K562 (cell line): ENCODE results near the gene FOXS1. TPM values are rescaled to one million over a fixed set of nuclear protein-coding genes. Genes with fewer than 3 reads are reported as not detected.

Experiments
- BCLAF1 ChIP-seq, 2 experiments: fragments of 450-650 bp in 1 of 2; IDR thresholded peaks; 2 replicates each; pipeline ENCODE4 v1.6.1; 2011 to 2017; ENCODE audit warnings: low read depth in 2 of 2, antibody characterized with exemption in 1 of 2, borderline replicate concordance in 1 of 2, low read length in 1 of 2, mild to moderate bottlenecking in 1 of 2, mixed read lengths in 1 of 2; ENCODE audit not compliant: control insufficient read depth in 1 of 2
- CCNT2 ChIP-seq: IDR thresholded peaks from 2 replicates; pipeline ENCODE4 v1.6.1; 2011; ENCODE audit warnings: borderline replicate concordance, low read depth, mild to moderate bottlenecking, moderate library complexity, mixed read lengths, low read length; ENCODE audit not compliant: insufficient read length; ENCODE audit errors: extremely low read depth
- CREBBP ChIP-seq: IDR thresholded peaks from one replicate; pipeline ENCODE4 v1.6.1; 2012; ENCODE audit warnings: low read depth, mild to moderate bottlenecking, control low read depth, inconsistent platforms, low read length
- DPF2 ChIP-seq: fragments of 450-650 bp; IDR thresholded peaks from 2 replicates; pipeline ENCODE4 v1.6.1; 2016
- ELF2 ChIP-seq: fragments of 250-450 bp; sonication (Bioruptor Pico); IDR thresholded peaks from 2 replicates; pipeline ENCODE4 v1.5.0; 2021; ENCODE audit warnings: mild to moderate bottlenecking
- GTF2E2 ChIP-seq: fragments of 200-800 bp; sonication (Bioruptor generic); IDR thresholded peaks from 2 replicates; pipeline ENCODE4 v1.6.1; 2016; ENCODE audit warnings: missing genetic modification characterization, missing compliant biosample characterization
- HDAC6 ChIP-seq: IDR thresholded peaks from 2 replicates; pipeline ENCODE4 v1.6.1; 2012; ENCODE audit warnings: low read depth, mild to moderate bottlenecking, control low read depth, inconsistent platforms, low read length, moderate library complexity
- ILF3 ChIP-seq: fragments of 450-650 bp; IDR thresholded peaks from 2 replicates; pipeline ENCODE4 v1.6.1; 2018; ENCODE audit warnings: antibody characterized with exemption, mild to moderate bottlenecking, moderate library complexity, borderline replicate concordance
- KLF13 ChIP-seq: fragments of 450-650 bp; IDR thresholded peaks from 2 replicates; pipeline ENCODE4 v1.6.1; 2016; ENCODE audit warnings: missing genetic modification characterization, low read depth, mild to moderate bottlenecking, missing compliant biosample characterization, moderate library complexity, borderline replicate concordance
- POLR2H ChIP-seq: IDR thresholded peaks from 2 replicates; pipeline ENCODE4 v1.6.1; 2016; ENCODE audit warnings: missing genetic modification characterization, low read depth, mild to moderate bottlenecking, control low read depth, missing compliant biosample characterization, moderate library complexity
- SIX5 ChIP-seq, 2 experiments: IDR thresholded peaks; 2 replicates each; pipeline ENCODE4 v1.6.1; 2011; ENCODE audit warnings: low read length in 2 of 2, borderline replicate concordance in 1 of 2, low read depth in 1 of 2, mild to moderate bottlenecking in 1 of 2, moderate library complexity in 1 of 2; ENCODE audit not compliant: insufficient read depth in 1 of 2
- SLC30A9 ChIP-seq: fragments of 250-450 bp; sonication (Bioruptor Pico); IDR thresholded peaks from 2 replicates; pipeline ENCODE4 v1.8.0; 2022; ENCODE audit warnings: mild to moderate bottlenecking, moderate library complexity
- TCF7L2 ChIP-seq: fragments of 150-350 bp; IDR thresholded peaks from 2 replicates; pipeline ENCODE4 v1.6.1; 2016; ENCODE audit warnings: low read depth, mild to moderate bottlenecking, low read length, moderate library complexity
- ZBTB1 ChIP-seq: sonication (generic); formaldehyde crosslinking; IDR thresholded peaks from 2 replicates; pipeline ENCODE4 v1.8.1; 2023; ENCODE audit warnings: missing genetic modification reagents, low read depth, mild to moderate bottlenecking, borderline replicate concordance
- ZNF146 ChIP-seq: IDR thresholded peaks from one replicate; pipeline ENCODE4 v1.6.1; 2018; ENCODE audit warnings: missing compliant biosample characterization; ENCODE audit not compliant: unreplicated experiment
- ZNF444 ChIP-seq: fragments of 250-450 bp; sonication (Bioruptor Pico); IDR thresholded peaks from 2 replicates; pipeline ENCODE4 v1.4.0; 2020; ENCODE audit warnings: mild to moderate bottlenecking, moderate library complexity
- ZNF780A ChIP-seq: fragments of 250-450 bp; sonication (Bioruptor Pico); IDR thresholded peaks from 2 replicates; pipeline ENCODE4 v1.5.0; 2021; ENCODE audit warnings: mild to moderate bottlenecking
- polyA plus RNA-seq, 8 experiments: library from polyadenylated mRNA; depleted of rRNA in 4 of 8; stranded (reverse) in 5 of 8; unstranded in 3 of 8; fragments of >200 nt; fragmentation: Nextera tagmentation in 2 of 8; fragmentation: Illumina TruSeq in 1 of 8; extraction: Ambion mirVana in 2 of 8; extraction: Trizol in 1 of 8; gene quantifications; 2 replicates each; pipeline versions ENCODE4 v1.2.1 to v1.2.3, GENCODE V29; 2011 to 2014; ENCODE audit warnings: inconsistent platforms in 1 of 8, missing spikeins in 1 of 8
- total RNA-seq, 7 experiments: library from RNA; depleted of rRNA in 6 of 7; stranded (reverse); fragments of >200 nt in 6 of 7; fragmentation: Illumina TruSeq in 2 of 7; extraction: Trizol in 2 of 7; gene quantifications; 2 replicates each; pipeline versions ENCODE4 v1.2.1 to v1.2.3, GENCODE V29; 2011 to 2021; ENCODE audit warnings: low replicate concordance in 1 of 7

The FOXS1 gene
- total and polyA plus RNA-seq, 9 of the 15 experiments (the other 6 are each of a cell fraction or from before 2014, with no cell fraction given): not detected

- TF ChIP-seq BCLAF1 (IDR thresholded peaks at IDR 0.05; ENCODE audit: borderline replicate concordance in 1 of 2, control insufficient read depth in 1 of 2, low read depth in 2 of 2, low read length in 1 of 2) (no peak), TCF7L2 (no peak), HDAC6 (no peak), SIX5 (IDR thresholded peaks at IDR 0.05; ENCODE audit: borderline replicate concordance in 1 of 2, insufficient read depth in 1 of 2, low read depth in 1 of 2, low read length in 2 of 2) (no peak), SLC30A9 (CRISPR knock-in tag) (no peak), ZNF146 (CRISPR knock-in tag) (no peak), KLF13 (tag) (no peak), ZBTB1 (peak; percentile 87), POLR2H (tag) (no peak), ZNF444 (CRISPR knock-in tag) (0 out of 2 replicates have a peak, but pooled peaks have one; percentile 41), CREBBP (no peak), GTF2E2 (tag) (peak; percentile 61; the same call in 1 of the 2 replicates), CCNT2 (peak; percentile 44), ILF3 (no peak), ELF2 (CRISPR knock-in tag) (no peak), DPF2 (peak; percentile 94), ZNF780A (CRISPR knock-in tag) (no peak)
These were observed 9.2 kb downstream of the FOXS1 start (continued) for GRCh38 chr20:31835977-31836852.
